ENCODE measurements around the gene XPO1.
"Not testable (repeated sequence)": the region's sequence is repeated elsewhere in the genome, so short reads cannot be mapped to it uniquely, and the experiment has no call there.

XPO1 gene

GRCh38 chr2:61465045-61465444 is 73.1 kb downstream of the XPO1 start:
- no peak for DNase-seq

GRCh38 chr2:61463769-61464475 is 74.2 kb downstream of the XPO1 start:
- DNase-seq = no peak

- DNase-seq = no peak
These were observed 76.8 kb downstream of the XPO1 start for GRCh38 chr2:61461404-61461803.

GRCh38 chr2:61460163-61460562 is 78.0 kb downstream of the XPO1 start:
- DNase-seq = no peak

- no peak for DNase-seq
These were observed 81.3 kb downstream of the XPO1 start for GRCh38 chr2:61456746-61457420.

- no peak for DNase-seq
These were observed 81.9 kb downstream of the XPO1 start for GRCh38 chr2:61456070-61456745.

GRCh38 chr2:61454972-61455371 is 83.2 kb downstream of the XPO1 start:
- DNase-seq = not testable (repeated sequence)

GRCh38 chr2:61454383-61454782 is 83.8 kb downstream of the XPO1 start:
- no peak for DNase-seq

- DNase-seq = no peak
These were observed 85.8 kb downstream of the XPO1 start for GRCh38 chr2:61452392-61452791.

- DNase-seq = no peak
These were observed 87.0 kb downstream of the XPO1 start for GRCh38 chr2:61451178-61451577.

- DNase-seq = no peak
These were observed 88.0 kb downstream of the XPO1 start for GRCh38 chr2:61450144-61450543.

- DNase-seq = no peak
These were observed 89.9 kb downstream of the XPO1 start for GRCh38 chr2:61448229-61448628.

- not testable (repeated sequence) for DNase-seq
These were observed 91.2 kb downstream of the XPO1 start for GRCh38 chr2:61446971-61447370.

GRCh38 chr2:61443342-61444041 is 94.7 kb downstream of the XPO1 start:
- DNase-seq = no peak

GRCh38 chr2:61439241-61440002 is 98.7 kb downstream of the XPO1 start:
- DNase-seq = no peak

- no peak for DNase-seq
These were observed 99.5 kb downstream of the XPO1 start for GRCh38 chr2:61438670-61439069.

- no peak for DNase-seq
These were observed 101.0 kb downstream of the XPO1 start for GRCh38 chr2:61437170-61437569.

- no peak for DNase-seq
These were observed 102.1 kb downstream of the XPO1 start for GRCh38 chr2:61436092-61436491.

- DNase-seq = no peak
These were observed 102.9 kb downstream of the XPO1 start for GRCh38 chr2:61435291-61435690.

- DNase-seq = no peak
These were observed 103.8 kb downstream of the XPO1 start for GRCh38 chr2:61434314-61434713.

GRCh38 chr2:61433606-61434005 is 104.5 kb downstream of the XPO1 start:
- no peak for DNase-seq

GRCh38 chr2:61432990-61433389 is 105.2 kb downstream of the XPO1 start:
- no peak for DNase-seq

GRCh38 chr2:61431345-61431744 is 106.8 kb downstream of the XPO1 start:
- DNase-seq = no peak

All from stimulated activated CD8-positive, alpha-beta memory T cell treated with anti-CD3 and anti-CD28 coated beads, Interleukin-4, amount 100 ng/mL, for 48 hours (primary cell).